HG03103 (cell line): ENCODE data around the gene DNLZ.

Experiments
- ATAC-seq: cut with Tn5 transposase; IDR thresholded peaks from one replicate; pipeline ENCODE4 v1.9.1; 2021; ENCODE audit warnings: low read depth; ENCODE audit not compliant: unreplicated experiment

DNLZ gene

GRCh38 chr9:136346157-136346481 is 17.4 kb downstream of the DNLZ start:
- ATAC-seq, result no peak

- ATAC-seq, result no peak
Measured at GRCh38 chr9:136345281-136346156, 18.0 kb downstream of the DNLZ start.

GRCh38 chr9:136344544-136345280 is 18.8 kb downstream of the DNLZ start:
- no peak for ATAC-seq

- ATAC-seq, result no peak
Measured at GRCh38 chr9:136343884-136344269, 19.7 kb downstream of the DNLZ start.

GRCh38 chr9:136343121-136343883 is 20.2 kb downstream of the DNLZ start:
- no peak for ATAC-seq

GRCh38 chr9:136342181-136343120 is 21.1 kb downstream of the DNLZ start:
- ATAC-seq, result no peak

GRCh38 chr9:136341769-136342168 is 21.8 kb downstream of the DNLZ start:
- ATAC-seq, result no peak

GRCh38 chr9:136341042-136341655 is 22.4 kb downstream of the DNLZ start:
- no peak for ATAC-seq

- no peak for ATAC-seq
Measured at GRCh38 chr9:136340356-136341041, 23.0 kb downstream of the DNLZ start.

GRCh38 chr9:136339958-136340310 is 23.6 kb downstream of the DNLZ start:
- no peak for ATAC-seq

GRCh38 chr9:136339173-136339957 is 24.2 kb downstream of the DNLZ start:
- ATAC-seq, result no peak

- ATAC-seq, result no peak
Measured at GRCh38 chr9:136338511-136338910, 25.0 kb downstream of the DNLZ start.

GRCh38 chr9:136337416-136338395 is 25.8 kb downstream of the DNLZ start:
- ATAC-seq, result no peak

- ATAC-seq, result no peak
Measured at GRCh38 chr9:136336881-136337280, 26.7 kb downstream of the DNLZ start.

- no peak for ATAC-seq
Measured at GRCh38 chr9:136336156-136336870, 27.2 kb downstream of the DNLZ start.

- no peak for ATAC-seq
Measured at GRCh38 chr9:136335296-136336155, 28.0 kb downstream of the DNLZ start.
